Activated T-cell treated with anti-CD3 and anti-CD28 coated beads, Interleukin-2, amount 50 U/mL, for 24 hours (primary cell): ENCODE measurements around the gene ZSWIM1.
"Not testable (repeated sequence)": the region's sequence is repeated elsewhere in the genome, so short reads cannot be mapped to it uniquely, and the experiment has no call there.

Experiments
- DNase-seq: peaks from one replicate; pipeline ENCODE4 v3.0.0-alpha.2; 2020
- H3K27ac Mint-ChIP-seq: 2 replicates; pipeline ENCODE4 v1.8.0; 2020; ENCODE audit warnings: mild to moderate bottlenecking, mixed read lengths
- H3K27me3 Mint-ChIP-seq: 2 replicates; pipeline ENCODE4 v1.8.0; 2020; ENCODE audit warnings: mixed read lengths
- H3K36me3 Mint-ChIP-seq: 2 replicates; pipeline ENCODE4 v1.8.0; 2020; ENCODE audit warnings: low read depth, mixed read lengths
- H3K4me1 Mint-ChIP-seq: 2 replicates; pipeline ENCODE4 v1.8.0; 2020; ENCODE audit warnings: low read depth, mixed read lengths
- H3K4me3 Mint-ChIP-seq: 2 replicates; pipeline ENCODE4 v1.8.0; 2020; ENCODE audit warnings: mild to moderate bottlenecking, moderate library complexity, mixed read lengths
- H3K9me3 Mint-ChIP-seq: 2 replicates; pipeline ENCODE4 v1.8.0; 2020; ENCODE audit warnings: mixed read lengths

ZSWIM1 gene

GRCh38 chr20:45918182-45918737, 37.2 kb downstream of the ZSWIM1 start:
- H3K4me1 Mint-ChIP-seq: peaks cover 5% of the 10 kb centered on the region
- H3K27me3 Mint-ChIP-seq: peaks cover 33% of the 10 kb centered on the region
- no peak overlapping the region for H3K27ac Mint-ChIP-seq
- no peak for DNase-seq
- no peak overlapping the region for H3K4me3 Mint-ChIP-seq
- H3K9me3 Mint-ChIP-seq: no peaks in the 10 kb centered on the region
- no peaks in the 10 kb centered on the region for H3K36me3 Mint-ChIP-seq

- Mint-ChIP-seq H3K27ac (no peak overlapping the region), H3K9me3 (no peaks in the 10 kb centered on the region), H3K27me3 (peaks cover 33% of the 10 kb centered on the region), H3K4me1 (peaks cover 5% of the 10 kb centered on the region), H3K36me3 (no peaks in the 10 kb centered on the region), H3K4me3 (no peak overlapping the region)
- no peak for DNase-seq
These were observed 37.9 kb downstream of the ZSWIM1 start for GRCh38 chr20:45918779-45919537.

- H3K9me3 Mint-ChIP-seq: no peaks in the 10 kb centered on the region
- no peaks in the 10 kb centered on the region for H3K36me3 Mint-ChIP-seq
- peaks cover 24% of the 10 kb centered on the region for H3K27me3 Mint-ChIP-seq
- DNase-seq: no peak
- no peak overlapping the region for H3K27ac Mint-ChIP-seq
- H3K4me3 Mint-ChIP-seq: no peak overlapping the region
- H3K4me1 Mint-ChIP-seq: peaks cover 5% of the 10 kb centered on the region
These were observed 38.7 kb downstream of the ZSWIM1 start for GRCh38 chr20:45919542-45920399.

- Mint-ChIP-seq H3K36me3 (no peaks in the 10 kb centered on the region), H3K27me3 (peaks cover 22% of the 10 kb centered on the region), H3K9me3 (no peaks in the 10 kb centered on the region), H3K4me1 (peaks cover 5% of the 10 kb centered on the region), H3K4me3 (no peak overlapping the region), H3K27ac (no peak overlapping the region)
- DNase-seq: no peak
These were observed 39.7 kb downstream of the ZSWIM1 start for GRCh38 chr20:45920462-45921336.

GRCh38 chr20:45921337-45922189, 40.5 kb downstream of the ZSWIM1 start:
- Mint-ChIP-seq H3K9me3 (no peaks in the 10 kb centered on the region), H3K27me3 (peaks cover 13% of the 10 kb centered on the region), H3K4me3 (no peak overlapping the region), H3K36me3 (no peaks in the 10 kb centered on the region), H3K4me1 (peaks cover 5% of the 10 kb centered on the region), H3K27ac (no peak overlapping the region)
- DNase-seq: no peak

- DNase-seq: no peak
- Mint-ChIP-seq H3K27ac (no peak overlapping the region), H3K27me3 (peaks cover 5% of the 10 kb centered on the region), H3K9me3 (no peaks in the 10 kb centered on the region), H3K4me3 (no peak overlapping the region), H3K4me1 (peaks cover 7% of the 10 kb centered on the region), H3K36me3 (no peaks in the 10 kb centered on the region)
These were observed 43.6 kb downstream of the ZSWIM1 start for GRCh38 chr20:45924391-45925261.

- Mint-ChIP-seq H3K9me3 (no peaks in the 10 kb centered on the region), H3K4me3 (no peak overlapping the region), H3K27ac (no peak overlapping the region), H3K27me3 (no peaks in the 10 kb centered on the region), H3K36me3 (no peaks in the 10 kb centered on the region), H3K4me1 (peaks cover 7% of the 10 kb centered on the region)
- DNase-seq: no peak
These were observed 44.9 kb downstream of the ZSWIM1 start for GRCh38 chr20:45925821-45926506.

GRCh38 chr20:45926731-45927070, 45.7 kb downstream of the ZSWIM1 start:
- Mint-ChIP-seq H3K9me3 (no peaks in the 10 kb centered on the region), H3K27ac (no peak overlapping the region), H3K4me3 (no peak overlapping the region), H3K27me3 (no peaks in the 10 kb centered on the region), H3K4me1 (peaks cover 4% of the 10 kb centered on the region), H3K36me3 (no peaks in the 10 kb centered on the region)
- DNase-seq: no peak

GRCh38 chr20:45927071-45927878, 46.2 kb downstream of the ZSWIM1 start:
- Mint-ChIP-seq H3K36me3 (peaks cover 3% of the 10 kb centered on the region), H3K9me3 (no peaks in the 10 kb centered on the region), H3K27ac (no peak overlapping the region), H3K4me3 (no peak overlapping the region), H3K27me3 (no peaks in the 10 kb centered on the region), H3K4me1 (peaks cover 2% of the 10 kb centered on the region)
- no peak for DNase-seq

- not testable (repeated sequence) for H3K9me3 Mint-ChIP-seq, H3K27ac Mint-ChIP-seq, DNase-seq, H3K27me3 Mint-ChIP-seq, H3K4me3 Mint-ChIP-seq
- Mint-ChIP-seq H3K4me1 (peaks cover 16% of the 10 kb centered on the region), H3K36me3 (peaks cover 17% of the 10 kb centered on the region)
These were observed 50.7 kb downstream of the ZSWIM1 start for GRCh38 chr20:45931680-45932079.

GRCh38 chr20:45933266-45934045, 52.4 kb downstream of the ZSWIM1 start:
- DNase-seq: peak; percentile 76
- Mint-ChIP-seq H3K4me3 (peak overlapping the region; percentile 99), H3K27ac (peak overlapping the region; percentile 100), H3K36me3 (peaks cover 33% of the 10 kb centered on the region), H3K9me3 (no peaks in the 10 kb centered on the region), H3K4me1 (peaks cover 33% of the 10 kb centered on the region), H3K27me3 (no peaks in the 10 kb centered on the region)
